Ovary (tissue), 9 donors: ENCODE measurements around the gene MYCBPAP. TPM values are rescaled to one million over a fixed set of nuclear protein-coding genes. Genes with fewer than 3 reads are reported as not detected.
"Not testable (repeated sequence)": the region's sequence is repeated elsewhere in the genome, so short reads cannot be mapped to it uniquely, and the experiment has no call there.

Source experiments
- DNase-seq, 5 donors: peaks; one replicate each; pipeline ENCODE4 v3.0.0-alpha.2; 2019 to 2020
- H3K27ac ChIP-seq, 2 donors: fragments of 200-600 bp; one replicate each; pipeline versions ENCODE4 v1.5.1 to v1.8.0; 2019 to 2022
- H3K27me3 ChIP-seq: fragments of 200-600 bp; one replicate; pipeline ENCODE4 v1.8.0; 2022
- H3K36me3 ChIP-seq: fragments of 200-600 bp; sonication (generic); one replicate; pipeline ENCODE4 v1.5.1; 2019
- H3K4me1 ChIP-seq: one replicate; pipeline ENCODE4 v1.8.1; 2013; ENCODE audit warnings: mild to moderate bottlenecking, moderate library complexity; ENCODE audit not compliant: insufficient read depth
- H3K4me3 ChIP-seq: fragments of 200-600 bp; sonication (generic); one replicate; pipeline ENCODE4 v1.5.1; 2017
- H3K9me3 ChIP-seq, 2 donors: fragments of 200-600 bp in 1 of 2; sonication (generic) in 1 of 2; one replicate each; pipeline versions ENCODE4 v1.5.1 to v1.8.1; 2013 to 2019; ENCODE audit warnings: mild to moderate bottlenecking in 1 of 2, moderate library complexity in 1 of 2
- EP300 ChIP-seq: sonication (generic); formaldehyde crosslinking; IDR thresholded peaks from one replicate; pipeline ENCODE4 v1.6.1; 2017; ENCODE audit warnings: antibody characterized with exemption
- POLR2A ChIP-seq: fragments of 450-650 bp; IDR thresholded peaks from one replicate; pipeline ENCODE4 v1.6.1; 2017; ENCODE audit warnings: antibody characterized with exemption, mild to moderate bottlenecking, moderate library complexity
- WGBS, 3 donors: extraction: QIAGEN DNeasy Blood & Tissue Kit in 1 of 3; methylation state at CpG; one replicate each; pipeline versions ENCODE4 v1.1.5 to v1.1.7; 2013 to 2017; 5-methylcytosine and 5-hydroxymethylcytosine counted together
- intact Hi-C, 4 donors: fragments of 100-400 bp; cut with DNase I; formaldehyde crosslinking; loops; one replicate each; pipeline versions ENCODE4 v1.11.0 to v1.15.1; 2022 to 2023
- polyA plus RNA-seq, 2 donors: library from polyadenylated mRNA; stranded (reverse); fragments of 200-250 nt in 1 of 2; fragments of 350-450 nt in 1 of 2; fragmentation: Illumina TruSeq in 1 of 2; extraction: RNeasy Lipid Tissue Mini Kit (QIAGEN cat#74804) in 1 of 2; gene quantifications; one replicate each; pipeline ENCODE4 v1.2.3, GENCODE V29; 2013 to 2014
- total RNA-seq, 7 donors: library from RNA; depleted of rRNA in 2 of 7; stranded (reverse); fragments of >200 nt in 2 of 7; fragmentation: NEBNext Ultra II Directional in 3 of 7; extraction: Animal tissue kit (Norgen Biotek cat#: 25700) in 3 of 7; gene quantifications; one replicate each; pipeline versions ENCODE4 v1.1.0 to v1.2.4, GENCODE V29; 2016 to 2023
- TF ChIP-seq, protein P1 (sequence below), 3 donors: fragments of 450-650 bp in 2 of 3; fragments of 200-600 bp in 1 of 3; IDR thresholded peaks; one replicate each; pipeline versions ENCODE4 v1.5.1 to v1.8.0; 2016 to 2022; ENCODE audit warnings: antibody characterized with exemption in 3 of 3, mild to moderate bottlenecking in 1 of 3
- donor health status: DM: no; HTN: no; CAD: no; lungs with moderate emphysema.
- donor health status: DM: no; HTN: no; CAD: no.
- donor health status: Bipolar disorder and iron deficiency.
- donor health status: DM: yes; HTN: yes; CAD: no.
- donor health status: DM: no; HTN: no; CAD: no.
- donor health status: DM: yes; HTN: yes; CAD: no.

MYCBPAP gene
- total and polyA plus RNA-seq, 9 donors = 2.5 to 9.7 (median 4.5) TPM

DNA sequence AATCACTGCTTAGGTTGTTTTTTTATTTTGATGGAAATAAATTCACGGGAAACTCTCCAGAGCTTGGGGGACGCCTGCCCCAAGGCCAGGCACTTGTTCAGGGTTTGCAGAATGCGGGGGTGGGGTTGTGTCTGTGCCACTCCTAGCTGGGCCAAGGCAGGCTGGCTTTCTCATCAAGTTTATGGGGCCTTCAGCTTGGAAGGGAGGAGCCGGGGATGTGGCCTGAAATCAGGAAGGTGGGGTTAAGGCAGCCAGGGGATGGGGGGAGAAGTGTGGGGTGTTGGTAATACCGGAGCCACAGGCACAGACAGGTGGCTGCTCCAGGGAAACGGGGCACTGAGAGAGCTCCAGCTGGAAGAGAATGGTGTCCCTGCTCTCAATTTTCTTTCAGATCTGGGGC is 37.8 kb upstream of the MYCBPAP start:
- H3K36me3 ChIP-seq = no peaks in the 10 kb centered on the region
- H3K4me1 ChIP-seq = peaks cover 4% of the 10 kb centered on the region
- H3K27ac ChIP-seq = no peak overlapping the region
- WGBS, 3 donors = 70 to 82% (median 78%) methylated on average over 6 of the region's 6 CpGs
- no peak for DNase-seq
- TF ChIP-seq POLR2A = no peak
- TF ChIP-seq, protein P1, sequence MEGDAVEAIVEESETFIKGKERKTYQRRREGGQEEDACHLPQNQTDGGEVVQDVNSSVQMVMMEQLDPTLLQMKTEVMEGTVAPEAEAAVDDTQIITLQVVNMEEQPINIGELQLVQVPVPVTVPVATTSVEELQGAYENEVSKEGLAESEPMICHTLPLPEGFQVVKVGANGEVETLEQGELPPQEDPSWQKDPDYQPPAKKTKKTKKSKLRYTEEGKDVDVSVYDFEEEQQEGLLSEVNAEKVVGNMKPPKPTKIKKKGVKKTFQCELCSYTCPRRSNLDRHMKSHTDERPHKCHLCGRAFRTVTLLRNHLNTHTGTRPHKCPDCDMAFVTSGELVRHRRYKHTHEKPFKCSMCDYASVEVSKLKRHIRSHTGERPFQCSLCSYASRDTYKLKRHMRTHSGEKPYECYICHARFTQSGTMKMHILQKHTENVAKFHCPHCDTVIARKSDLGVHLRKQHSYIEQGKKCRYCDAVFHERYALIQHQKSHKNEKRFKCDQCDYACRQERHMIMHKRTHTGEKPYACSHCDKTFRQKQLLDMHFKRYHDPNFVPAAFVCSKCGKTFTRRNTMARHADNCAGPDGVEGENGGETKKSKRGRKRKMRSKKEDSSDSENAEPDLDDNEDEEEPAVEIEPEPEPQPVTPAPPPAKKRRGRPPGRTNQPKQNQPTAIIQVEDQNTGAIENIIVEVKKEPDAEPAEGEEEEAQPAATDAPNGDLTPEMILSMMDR (IDR thresholded peaks at IDR 0.05) = no peak
- TF ChIP-seq EP300 = no peak
- H3K9me3 ChIP-seq = no peaks in the 10 kb centered on the region
- no peaks in the 10 kb centered on the region for H3K27me3 ChIP-seq
- H3K4me3 ChIP-seq = no peak overlapping the region
- intact Hi-C loops = no loop called here

DNA sequence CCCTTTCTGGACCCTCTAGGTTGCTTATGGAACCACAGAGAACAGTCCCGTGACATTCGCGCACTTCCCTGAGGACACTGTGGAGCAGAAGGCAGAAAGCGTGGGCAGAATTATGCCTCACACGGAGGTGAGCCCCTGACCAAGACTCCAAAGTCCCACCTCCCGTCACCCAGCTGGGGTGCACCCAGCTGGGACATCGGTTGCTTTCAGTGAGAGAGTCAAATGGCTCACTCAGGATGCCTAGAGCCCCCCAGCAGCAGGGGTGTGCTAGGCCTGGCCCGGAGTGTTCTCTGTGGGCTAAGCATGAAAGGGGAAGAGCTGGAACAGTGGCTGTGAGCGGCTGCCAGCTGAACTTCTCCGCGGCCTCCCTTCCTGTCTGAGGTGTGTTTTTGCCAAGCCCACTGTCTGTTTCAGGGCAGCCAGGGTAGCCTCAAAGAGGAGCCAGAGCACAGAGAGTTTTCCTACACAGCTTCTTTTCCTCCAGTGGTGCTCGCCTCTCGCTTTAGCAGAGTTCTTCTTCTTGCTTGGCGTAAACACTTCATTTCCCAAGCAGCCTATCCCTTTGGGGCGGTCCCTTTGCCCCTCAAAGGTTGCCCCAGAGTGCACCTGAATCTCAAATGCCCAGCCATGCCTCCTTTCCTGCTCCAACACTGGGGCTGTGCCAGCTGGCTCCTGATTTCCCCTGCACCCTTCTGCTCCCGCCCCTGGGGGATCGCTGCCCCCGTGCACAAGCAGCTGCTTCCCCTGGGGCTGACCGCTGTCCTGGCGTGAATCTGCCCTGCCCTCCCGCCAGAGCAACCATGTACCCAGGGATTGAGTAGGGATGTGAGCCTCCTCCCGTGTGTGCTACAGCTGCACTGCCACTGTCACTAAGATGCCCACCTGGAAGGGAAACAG is 37.0 kb upstream of the MYCBPAP start:
- intact Hi-C loops = no loop called here

DNA sequence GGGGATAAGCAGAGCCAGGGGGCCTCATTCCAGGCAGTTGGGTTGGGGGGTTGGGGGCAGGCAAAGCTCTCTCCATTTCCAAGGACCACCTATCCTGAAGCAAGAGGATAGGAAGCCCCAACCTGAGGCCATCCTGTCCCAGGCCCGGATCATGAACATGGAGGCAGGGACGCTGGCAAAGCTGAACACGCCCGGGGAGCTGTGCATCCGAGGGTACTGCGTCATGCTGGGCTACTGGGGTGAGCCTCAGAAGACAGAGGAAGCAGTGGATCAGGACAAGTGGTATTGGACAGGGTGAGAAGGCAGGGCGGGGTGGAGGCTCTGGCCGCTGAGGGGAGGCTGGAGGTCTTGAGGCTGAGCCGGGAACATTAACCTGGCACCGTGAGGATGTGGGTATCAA is 36.0 kb upstream of the MYCBPAP start:
- Histone ChIP-seq H3K4me1 (peaks cover 7% of the 10 kb centered on the region), H3K27me3 (no peaks in the 10 kb centered on the region), H3K27ac (no peak overlapping the region), H3K9me3 (no peaks in the 10 kb centered on the region), H3K4me3 (no peak overlapping the region), H3K36me3 (no peaks in the 10 kb centered on the region)
- no peak for DNase-seq
- intact Hi-C loops = no loop called here
- WGBS, 3 donors = 90 to 93% (median 92%) methylated on average over 10 of the region's 10 CpGs
- TF ChIP-seq, protein P1 (IDR thresholded peaks at IDR 0.05) = no peak
- TF ChIP-seq EP300 (no peak), POLR2A (no peak)

More for the DNA sequence above, 37.0 kb upstream of the MYCBPAP start:
- WGBS, 3 donors = 65 to 71% (median 68%) methylated on average over 22 of the region's 22 CpGs
- Histone ChIP-seq H3K27me3 (no peaks in the 10 kb centered on the region), H3K9me3 (no peaks in the 10 kb centered on the region), H3K4me1 (peaks cover 5% of the 10 kb centered on the region), H3K27ac (no peak overlapping the region), H3K36me3 (no peaks in the 10 kb centered on the region), H3K4me3 (no peak overlapping the region)
- no peak for DNase-seq
- no peak for TF ChIP-seq POLR2A
- no peak for TF ChIP-seq EP300
- TF ChIP-seq, protein P1 (IDR thresholded peaks at IDR 0.05) = no peak

DNA sequence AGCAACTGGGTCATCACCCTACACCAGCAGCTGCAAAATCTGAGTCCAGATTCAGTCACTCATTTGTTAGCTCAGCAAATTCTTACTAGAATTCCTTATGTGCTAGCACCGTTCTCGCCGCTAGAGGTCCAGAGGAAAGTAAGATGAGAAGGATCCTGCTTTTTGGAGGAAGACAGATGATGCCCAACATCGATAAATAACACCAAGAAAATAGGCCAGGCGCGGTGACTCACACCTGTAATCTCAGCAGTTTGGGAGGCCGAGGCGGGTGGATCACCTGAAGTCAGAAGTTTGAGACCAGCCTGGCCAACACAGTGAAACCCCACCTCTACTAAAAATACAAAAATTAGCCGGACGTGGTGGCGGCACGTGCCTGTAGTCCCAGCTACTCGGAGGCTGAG is 35.5 kb upstream of the MYCBPAP start:
- H3K36me3 ChIP-seq, H3K27ac ChIP-seq, H3K4me1 ChIP-seq, intact Hi-C loops, DNase-seq, H3K4me3 ChIP-seq, H3K9me3 ChIP-seq, H3K27me3 ChIP-seq: not testable (repeated sequence)
- 83 to 92% (median 84%) methylated on average over 13 of the region's 13 CpGs for WGBS, 3 donors

DNA sequence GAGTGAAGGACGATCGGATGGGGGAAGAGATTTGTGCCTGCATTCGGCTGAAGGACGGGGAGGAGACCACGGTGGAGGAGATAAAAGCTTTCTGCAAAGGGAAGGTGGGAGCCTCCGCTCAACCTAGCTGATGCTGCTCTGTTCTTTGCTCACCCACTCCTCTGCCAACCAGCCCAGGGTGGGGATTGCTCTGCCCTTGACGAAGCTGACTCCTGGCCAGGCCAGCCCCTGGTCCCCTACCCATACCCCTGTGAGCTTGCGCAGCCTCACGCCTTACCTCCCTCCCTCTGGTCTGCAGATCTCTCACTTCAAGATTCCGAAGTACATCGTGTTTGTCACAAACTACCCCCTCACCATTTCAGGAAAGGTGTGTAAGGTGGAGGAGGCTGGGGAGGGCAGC is 34.3 kb upstream of the MYCBPAP start:
- no peak overlapping the region for H3K4me3 ChIP-seq
- WGBS, 3 donors = 75 to 84% (median 78%) methylated on average over 11 of the region's 11 CpGs
- H3K9me3 ChIP-seq = no peaks in the 10 kb centered on the region
- no peak for DNase-seq
- H3K4me1 ChIP-seq = peaks cover 5% of the 10 kb centered on the region
- H3K27me3 ChIP-seq = no peaks in the 10 kb centered on the region
- H3K36me3 ChIP-seq = no peaks in the 10 kb centered on the region
- H3K27ac ChIP-seq = no peak overlapping the region
- intact Hi-C loops = no loop called here
- TF ChIP-seq EP300 = no peak
- no peak for TF ChIP-seq POLR2A
- TF ChIP-seq, protein P1 (IDR thresholded peaks at IDR 0.05) = no peak
